HG02981 (cell line): ENCODE measurements around the gene RARRES1.
"Not testable (repeated sequence)": the region's sequence is repeated elsewhere in the genome, so short reads cannot be mapped to it uniquely, and the experiment has no call there.

ENCODE experiments used
- ATAC-seq: cut with Tn5 transposase; IDR thresholded peaks from one replicate; pipeline ENCODE4 v1.9.1; 2021; ENCODE audit warnings: mild to moderate bottlenecking, moderate library complexity; ENCODE audit not compliant: unreplicated experiment

RARRES1 gene

DNA sequence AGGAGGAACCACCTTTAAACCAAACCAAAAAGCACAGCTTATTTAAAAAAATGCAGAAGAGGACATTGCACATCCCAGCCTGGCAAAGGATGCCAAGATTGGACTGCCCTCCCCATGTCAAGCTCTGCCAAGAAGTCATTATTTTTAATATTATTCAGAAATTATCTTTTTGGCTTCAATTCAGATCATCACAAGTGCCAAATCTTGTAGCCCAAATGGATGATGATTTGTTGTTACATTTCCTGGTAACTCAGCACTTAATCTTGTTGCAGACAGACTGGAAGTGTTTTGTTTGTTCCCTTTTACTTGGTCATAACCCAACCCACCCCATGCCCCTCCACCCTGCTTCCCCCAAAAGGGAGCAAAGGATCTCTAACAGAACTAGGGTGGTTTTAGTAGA, 31.7 kb downstream of the RARRES1 start:
- no peak for ATAC-seq

DNA sequence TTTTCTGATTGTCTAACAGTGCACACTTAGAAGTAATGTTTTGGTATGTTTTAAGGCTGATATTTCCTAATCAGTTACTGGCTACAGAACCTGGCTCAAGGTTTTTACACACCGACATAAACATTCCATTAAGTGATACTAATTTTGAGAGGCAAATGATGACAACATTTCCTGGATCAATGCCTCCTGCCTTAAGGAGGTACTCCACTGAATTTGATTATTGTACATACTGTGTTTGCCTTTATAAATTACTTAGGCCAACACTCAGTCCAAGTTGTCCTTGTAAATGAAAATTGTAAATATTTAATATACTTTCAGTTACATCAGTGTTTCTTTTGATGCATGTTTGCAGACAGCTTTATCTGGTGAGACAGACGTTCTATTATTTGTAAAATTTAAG, 35.6 kb downstream of the RARRES1 start:
- ATAC-seq, result no peak

DNA sequence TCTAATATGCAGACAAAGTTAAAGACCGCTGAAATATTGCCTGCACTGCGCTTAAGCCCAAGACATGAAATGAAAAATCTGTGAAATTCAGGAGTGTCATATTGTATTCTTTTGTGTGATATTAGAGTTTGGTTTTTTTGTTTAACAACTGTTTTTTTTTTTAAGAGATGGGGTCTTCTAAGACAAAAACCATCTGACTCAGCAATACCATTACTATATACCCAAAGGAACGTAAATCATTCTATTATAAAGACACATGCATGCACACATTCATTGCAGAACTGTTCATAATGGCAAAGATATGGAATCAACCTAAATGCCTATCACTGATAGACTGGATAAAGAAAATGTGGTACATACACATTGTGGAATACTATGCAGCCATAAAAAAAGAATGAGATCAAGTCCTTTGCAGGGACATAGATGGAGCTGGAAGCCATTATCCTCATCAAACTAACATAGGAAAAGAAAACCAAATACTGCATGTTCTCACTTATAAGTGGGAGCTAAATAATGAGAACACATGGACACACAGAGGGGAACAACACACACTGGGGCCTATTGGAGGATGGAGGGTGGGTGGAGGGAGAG, 38.3 kb downstream of the RARRES1 start:
- not testable (repeated sequence) for ATAC-seq

DNA sequence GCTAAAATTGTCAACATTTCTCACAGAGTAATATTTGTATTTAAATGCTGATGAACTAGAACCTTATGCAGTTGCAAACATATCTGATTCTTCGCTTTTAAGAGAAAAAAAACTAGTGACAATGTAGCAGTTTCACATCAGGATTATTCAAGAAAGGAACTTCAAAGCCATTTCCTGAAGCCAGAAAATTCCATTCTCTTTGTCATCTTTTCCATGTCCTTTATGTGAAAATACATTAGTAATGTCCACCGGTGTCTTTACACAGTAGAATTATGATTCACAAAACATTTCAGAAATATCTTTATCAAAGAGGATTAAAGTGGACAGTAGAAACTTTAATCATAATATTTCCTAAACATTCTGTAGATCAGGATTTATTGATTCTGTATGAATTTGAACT, 47.1 kb downstream of the RARRES1 start:
- ATAC-seq, result no peak

DNA sequence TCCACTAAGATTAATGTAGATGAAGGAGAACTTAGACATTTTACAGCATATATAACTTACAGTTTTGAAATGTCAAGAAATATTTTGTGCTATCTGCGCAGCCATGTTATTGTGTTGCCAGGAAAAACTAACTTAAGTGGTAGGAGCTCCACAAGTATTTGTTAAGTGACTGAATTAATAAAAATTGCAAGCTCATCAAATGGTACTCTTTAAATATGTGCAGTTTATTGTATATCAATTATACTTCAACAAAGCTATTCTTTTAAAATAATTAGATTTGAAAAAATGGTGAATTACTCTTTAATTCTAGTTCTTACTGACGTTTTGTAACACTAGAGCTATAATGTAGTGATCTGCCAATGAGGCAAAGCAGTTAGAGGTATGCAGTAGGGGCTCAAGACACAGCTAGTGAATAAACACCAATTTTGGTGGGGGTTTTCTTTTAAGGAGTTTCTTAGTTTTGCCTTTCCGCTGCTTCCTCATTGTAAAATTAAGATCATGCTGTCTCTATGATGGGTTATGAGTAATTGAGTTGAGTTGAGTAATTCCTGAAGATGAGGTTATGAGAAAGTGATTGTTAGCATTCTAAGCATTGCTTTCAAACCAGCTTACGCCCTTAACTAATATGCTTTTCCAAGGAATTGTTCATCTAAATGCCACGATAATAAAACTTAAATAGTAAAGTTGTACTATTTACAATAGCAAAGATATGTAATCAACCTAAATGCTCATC, 48.9 kb downstream of the RARRES1 start:
- no peak for ATAC-seq

DNA sequence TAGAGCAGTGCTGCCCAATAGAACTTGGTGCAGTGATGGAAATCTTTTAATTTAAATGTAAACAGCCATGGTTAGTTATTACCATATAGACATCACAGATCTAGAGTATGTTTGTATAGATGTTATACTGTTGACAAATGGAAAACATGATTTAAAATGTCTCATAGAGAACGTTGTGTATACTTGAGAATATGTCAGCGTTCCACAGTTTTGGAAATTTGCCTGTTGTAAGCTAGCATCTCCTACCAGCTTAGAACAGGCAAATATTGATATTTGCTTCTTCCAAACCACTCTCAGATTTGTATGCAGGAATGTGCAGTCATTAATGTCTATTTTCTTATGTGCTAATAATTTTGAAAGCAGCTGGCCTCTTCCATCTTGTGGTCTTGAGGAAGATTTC, 51.4 kb downstream of the RARRES1 start:
- no peak for ATAC-seq

DNA sequence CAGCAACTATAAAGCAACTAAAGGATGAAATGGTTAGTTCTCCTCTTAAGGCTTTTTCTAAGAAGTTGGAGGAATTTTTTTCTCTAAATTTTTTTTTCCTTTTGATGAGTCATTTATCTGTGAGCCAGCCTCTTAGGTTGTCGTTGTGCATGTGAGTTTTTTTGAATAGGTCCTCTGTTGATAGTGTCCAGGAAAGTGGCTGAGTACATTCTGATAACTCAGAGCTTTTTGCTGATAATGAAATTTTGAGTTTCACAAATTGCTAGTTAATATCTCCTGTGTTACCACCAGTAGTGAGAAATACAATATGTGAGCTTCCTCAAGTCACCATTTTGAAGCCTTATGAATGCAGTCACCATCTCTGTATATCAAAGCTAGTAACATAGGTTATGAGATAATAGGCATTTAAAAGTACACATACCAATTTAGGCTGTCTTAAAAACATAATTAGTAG, 52.7 kb downstream of the RARRES1 start:
- ATAC-seq, result no peak

DNA sequence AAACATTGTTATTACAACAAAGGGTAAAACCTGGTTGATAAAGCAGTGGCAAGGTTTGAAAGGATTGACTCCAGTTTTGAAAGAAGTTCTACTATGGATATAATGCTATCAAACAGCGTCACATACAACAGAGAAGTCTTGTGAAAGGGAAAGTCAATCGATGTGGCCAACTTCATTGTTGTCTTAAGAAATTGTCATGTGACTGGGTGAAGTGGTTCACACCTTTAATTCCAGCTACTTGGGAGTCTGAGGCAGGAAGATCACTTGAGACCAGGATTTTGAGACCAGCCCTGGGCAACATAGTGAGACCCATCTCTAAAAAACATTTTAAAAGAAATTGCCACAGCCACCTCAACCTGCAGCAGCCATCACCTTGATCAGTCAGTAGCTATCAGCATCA, 53.6 kb downstream of the RARRES1 start:
- no peak for ATAC-seq

DNA sequence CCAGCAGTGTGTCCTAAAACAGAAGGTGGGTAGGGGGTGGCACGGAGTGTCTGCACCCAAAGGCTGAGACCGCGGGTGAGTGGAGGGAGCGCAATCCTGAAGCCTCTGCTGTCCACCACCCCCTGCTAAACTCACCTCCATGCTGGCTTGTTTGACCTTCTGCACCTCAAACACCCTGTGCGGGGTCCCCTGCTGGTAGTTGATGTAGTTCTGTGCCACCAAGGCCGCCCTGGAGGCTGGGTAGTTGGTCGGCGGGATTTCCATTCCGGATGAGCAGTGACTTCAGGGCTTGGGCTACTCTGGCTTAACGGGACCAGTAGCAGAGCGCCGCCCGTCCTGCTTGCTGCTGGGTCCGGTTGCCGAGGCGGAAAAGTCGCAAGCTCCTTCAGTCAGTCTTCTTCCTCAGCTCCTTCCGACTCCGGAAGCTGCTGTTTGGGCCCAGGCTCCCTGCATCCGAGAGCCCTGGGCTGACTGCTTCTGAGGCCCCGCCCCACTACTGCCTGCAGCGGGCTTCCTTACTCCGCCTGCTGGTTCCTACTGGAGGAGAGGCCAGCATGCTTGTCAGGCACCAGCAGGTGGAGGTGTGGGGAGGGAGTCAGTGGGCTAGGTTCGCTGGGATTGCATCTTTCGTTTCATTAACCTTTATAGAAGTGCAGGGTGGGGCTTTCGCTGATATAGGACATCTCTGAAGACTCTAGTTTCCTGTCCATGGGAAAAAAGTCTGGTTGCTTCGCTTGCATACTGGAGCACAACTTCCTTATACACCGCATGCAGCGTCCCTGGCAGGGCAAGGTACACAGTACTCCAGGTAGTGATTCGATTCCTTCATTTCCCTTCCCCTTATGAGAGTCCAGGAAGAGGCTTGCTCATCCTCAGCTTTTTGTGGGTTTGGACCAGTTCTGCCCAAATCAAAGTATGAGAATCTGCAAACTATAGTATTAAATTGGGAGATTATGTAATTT, 59.8 kb downstream of the RARRES1 start, which contains the start of gene LXN:
TSS of gene LXN (minus strand) at position 434 of the 962 bp plus-strand sequence. CDS start at position 264, 170 bp downstream.
- ATAC-seq, result peak; percentile 99

DNA sequence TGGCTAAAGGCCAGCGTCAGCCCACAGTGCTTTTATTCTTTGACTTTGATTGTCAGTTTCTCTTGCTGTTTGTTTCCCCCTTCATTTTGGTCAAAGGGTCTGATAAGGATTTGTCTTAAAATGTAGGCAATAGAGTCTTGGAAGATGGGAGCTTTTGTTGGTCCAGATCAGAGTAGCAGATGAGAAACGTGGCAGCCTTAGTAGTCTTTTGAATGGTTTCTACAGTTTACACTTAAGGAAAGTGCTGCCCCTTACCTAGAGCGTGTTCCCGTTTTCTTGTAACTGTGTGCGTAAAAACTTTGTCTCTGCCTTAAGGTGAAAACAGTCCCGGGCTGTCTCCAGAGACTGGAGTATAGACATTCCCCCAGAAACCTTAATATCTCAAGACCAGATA, 60.4 kb downstream of the RARRES1 start:
- no peak for ATAC-seq

DNA sequence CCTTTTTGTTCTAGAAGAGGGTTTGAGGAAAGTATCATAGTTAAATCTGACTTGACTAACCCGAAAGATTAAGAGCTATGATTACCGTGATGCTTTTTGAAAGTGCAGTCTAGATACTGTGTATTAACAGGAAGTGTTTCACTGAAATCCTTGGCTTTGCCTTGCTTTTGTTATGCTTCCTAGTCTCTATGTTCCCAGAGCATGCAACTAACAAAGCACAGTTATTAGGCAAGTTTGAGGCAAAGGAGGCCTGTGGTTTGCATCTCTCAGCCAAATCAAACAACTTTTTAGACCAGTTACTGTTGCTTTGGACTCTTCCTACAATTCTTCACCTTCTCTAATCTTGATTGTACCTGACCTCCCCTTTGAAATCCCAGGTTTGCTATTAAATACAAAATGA, 63.8 kb downstream of the RARRES1 start:
- ATAC-seq, result no peak

DNA sequence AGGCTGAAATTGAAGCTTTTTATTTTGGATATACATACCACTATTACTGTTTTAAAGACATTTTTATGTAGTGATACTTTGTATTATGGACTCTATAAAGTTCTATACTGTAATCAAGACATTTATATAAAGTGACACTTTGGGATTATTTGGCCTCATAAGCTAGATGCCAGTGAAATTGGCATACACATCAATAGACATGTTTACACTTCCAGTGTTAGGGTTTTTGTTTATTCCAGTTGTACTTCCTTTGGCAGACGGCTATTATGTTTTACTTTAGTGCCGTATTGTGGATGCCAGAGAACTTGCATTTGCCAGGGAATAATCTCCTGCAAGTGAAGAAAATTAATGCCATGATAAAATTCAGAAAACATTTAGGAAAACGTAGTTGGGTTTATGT, 65.8 kb downstream of the RARRES1 start:
- no peak for ATAC-seq

DNA sequence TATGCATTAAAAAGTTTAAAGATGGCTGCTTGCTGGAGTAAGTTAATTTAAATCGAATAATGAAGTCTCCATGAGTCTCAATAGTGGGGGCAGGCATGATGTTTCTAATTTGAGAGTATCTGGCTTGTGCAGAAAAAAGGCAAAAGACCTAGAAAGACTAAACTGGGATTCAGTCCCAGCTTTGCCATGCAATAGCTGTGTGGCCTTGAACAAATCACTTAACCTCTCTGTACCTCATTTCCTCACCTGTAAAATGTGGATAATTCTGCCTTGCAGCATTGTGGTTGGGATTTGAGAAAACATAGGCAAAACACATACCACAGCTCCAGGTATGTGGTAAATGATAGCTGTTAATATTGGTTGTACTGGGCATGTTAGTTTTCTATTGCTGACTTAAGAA, 68.4 kb downstream of the RARRES1 start:
- no peak for ATAC-seq

DNA sequence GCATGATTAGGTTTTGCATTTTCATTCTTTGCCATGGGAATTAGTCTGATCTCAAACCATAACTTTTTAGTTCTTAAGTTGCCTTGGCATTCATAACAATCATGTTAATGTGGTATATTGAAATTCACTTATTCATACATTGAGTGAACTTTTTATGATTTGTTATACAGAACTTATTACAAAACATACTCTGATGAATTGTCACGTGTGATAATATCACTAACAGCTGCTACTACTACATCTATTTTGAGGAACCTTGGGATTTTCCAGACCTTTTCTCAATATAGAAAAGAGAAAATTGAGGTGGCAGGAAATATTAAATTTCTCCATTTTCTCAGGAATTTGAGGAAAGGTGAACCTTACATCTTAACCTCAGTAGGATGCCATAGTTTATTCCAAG, 69.0 kb downstream of the RARRES1 start:
- no peak for ATAC-seq

DNA sequence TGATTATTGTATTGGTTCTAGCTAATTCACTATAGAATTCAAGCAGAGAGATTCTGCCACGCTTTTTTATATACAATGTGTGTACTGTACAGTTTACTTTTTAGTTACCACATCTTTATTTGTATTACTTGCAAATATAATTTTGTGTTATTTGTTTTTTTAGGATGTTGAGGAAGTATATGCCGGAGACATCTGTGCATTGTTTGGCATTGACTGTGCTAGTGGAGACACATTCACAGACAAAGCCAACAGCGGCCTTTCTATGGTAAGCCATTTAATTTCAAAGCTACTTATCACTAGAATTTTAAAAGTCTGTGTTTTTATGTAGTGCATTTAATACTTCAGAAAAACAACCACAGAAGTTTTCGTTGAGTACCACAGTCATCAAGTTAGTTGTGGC, 71.5 kb downstream of the RARRES1 start:
- ATAC-seq, result no peak

DNA sequence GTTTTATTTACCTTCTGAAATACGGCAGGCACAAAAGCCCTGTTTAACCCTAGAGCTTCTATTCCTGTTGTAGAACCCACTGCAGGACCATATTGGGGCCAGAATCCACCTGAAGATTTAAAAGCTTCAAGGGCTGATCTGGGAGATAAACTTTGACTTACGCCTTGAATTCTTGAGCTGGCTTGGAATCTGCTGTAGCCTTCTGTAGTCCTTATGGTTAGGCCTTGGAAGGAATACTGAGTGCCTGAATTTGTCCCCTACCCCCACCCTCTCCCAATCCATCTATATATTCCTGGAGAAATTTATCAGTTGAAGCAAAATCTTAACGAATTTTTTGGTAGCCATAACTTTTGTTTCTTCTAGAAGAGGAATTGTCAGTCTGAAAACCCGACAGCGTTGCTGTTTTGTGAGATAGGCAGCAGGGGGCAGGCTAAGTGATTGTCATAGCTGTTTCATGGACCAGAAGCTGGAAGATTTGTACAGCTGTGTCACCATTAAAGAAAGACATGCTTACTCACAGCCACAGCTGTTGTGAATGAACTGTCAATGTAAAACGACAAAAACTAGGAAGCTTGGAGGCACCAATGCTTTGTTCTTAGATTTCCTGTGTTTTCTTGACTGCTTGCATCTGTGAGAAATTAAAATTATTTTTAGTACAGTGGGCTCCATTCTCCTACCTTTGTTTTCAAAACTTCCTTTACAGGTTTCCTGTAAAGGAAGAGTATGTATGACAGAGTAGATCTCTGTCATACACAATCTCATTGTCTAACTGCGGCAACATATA, 72.6 kb downstream of the RARRES1 start:
- ATAC-seq, result peak; percentile 87

DNA sequence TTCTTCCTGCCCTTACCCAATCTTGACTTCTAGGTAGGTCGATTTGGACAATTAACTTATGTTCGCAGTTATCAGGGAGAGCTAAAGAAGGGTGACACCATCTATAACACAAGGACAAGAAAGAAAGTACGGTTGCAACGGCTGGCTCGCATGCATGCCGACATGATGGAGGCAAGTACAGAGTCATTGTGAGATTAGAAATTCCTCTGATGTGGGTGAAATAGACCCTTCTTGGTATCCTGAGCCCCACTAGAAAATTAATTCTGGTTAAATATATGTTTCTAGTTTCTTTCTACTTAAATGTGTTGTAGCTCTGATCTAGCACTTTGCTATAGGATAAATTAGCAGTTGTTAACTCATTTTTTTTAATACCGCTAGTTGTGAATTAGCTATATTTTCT, 73.4 kb downstream of the RARRES1 start:
- no peak for ATAC-seq

DNA sequence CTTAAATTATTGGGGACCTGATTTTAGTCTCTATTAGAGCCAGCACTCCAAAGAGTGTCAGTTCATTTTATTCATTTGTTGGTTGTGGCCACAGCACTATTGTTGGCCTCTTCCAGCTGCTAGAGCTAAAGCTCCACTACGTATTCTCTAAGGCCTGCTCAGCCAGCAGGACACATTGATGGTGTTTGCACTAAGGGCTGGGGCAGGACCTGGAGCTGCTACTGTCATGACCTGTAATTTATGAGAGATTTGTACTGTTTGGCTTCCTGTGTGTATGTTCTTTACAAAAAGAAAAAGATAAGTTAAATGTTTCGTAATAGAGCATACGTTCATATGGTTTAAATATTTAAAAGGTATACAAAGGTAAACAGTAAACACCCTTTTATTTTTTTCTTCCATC, 79.8 kb downstream of the RARRES1 start:
- ATAC-seq, result no peak

DNA sequence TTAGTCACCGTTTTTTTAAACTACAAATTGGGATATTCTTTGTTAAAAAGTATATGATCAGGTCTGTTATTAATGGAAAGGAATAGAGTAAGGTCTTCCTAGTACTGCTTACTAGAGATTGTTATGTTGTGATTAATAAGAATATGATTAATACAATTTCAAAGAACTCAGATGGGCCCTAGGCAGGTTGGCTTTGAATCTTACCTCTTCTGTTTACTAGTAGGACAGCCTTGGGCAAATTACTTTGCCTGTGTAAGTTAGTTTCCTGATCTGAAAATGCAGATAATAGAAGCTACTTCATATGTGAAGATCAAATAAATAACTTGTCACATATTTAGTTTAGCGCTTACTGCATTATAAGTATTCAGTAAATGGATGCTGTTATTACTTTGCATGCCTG, 81.1 kb downstream of the RARRES1 start:
- ATAC-seq, result no peak

DNA sequence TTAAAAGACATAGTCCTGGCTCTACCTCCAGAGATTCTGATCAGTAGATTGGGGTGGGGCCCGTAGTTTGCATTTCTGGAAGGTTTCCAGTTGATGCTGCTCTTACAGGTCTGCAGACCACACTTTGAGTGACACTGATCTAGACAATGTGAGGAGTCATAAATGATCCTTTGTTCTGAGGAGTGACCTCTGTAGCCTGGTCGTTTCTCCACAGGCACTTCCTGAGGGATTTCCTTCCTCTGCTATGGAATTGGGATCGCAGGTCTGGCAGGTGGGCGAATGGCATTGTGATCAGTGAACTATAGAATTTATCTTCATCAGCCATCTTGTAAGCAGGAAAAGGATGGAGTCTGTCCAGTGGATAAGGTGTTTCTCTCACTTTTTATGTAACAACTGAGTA, 82.5 kb downstream of the RARRES1 start:
- ATAC-seq, result no peak
